ENCODE data around the gene EML4. TPM values are rescaled to one million over a fixed set of nuclear protein-coding genes. Genes with fewer than 3 reads are reported as not detected.

The EML4 gene
- total RNA-seq, 1 donor from 2014 or later, result 95.8 TPM

DNA sequence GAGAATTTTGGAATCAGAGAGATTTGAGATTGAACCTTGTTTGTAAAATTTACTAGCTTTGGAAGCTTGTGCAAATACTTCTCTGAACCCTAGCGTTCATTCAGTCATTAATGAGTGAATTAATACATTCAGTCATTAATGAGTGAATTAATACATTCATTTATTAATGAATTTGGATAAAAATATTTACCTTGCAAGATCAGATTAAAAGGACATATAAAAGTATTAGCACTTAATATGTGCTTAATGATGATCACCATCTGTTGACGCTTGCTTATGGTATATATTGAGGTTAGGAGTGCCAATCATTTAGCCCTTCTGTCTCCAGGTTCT lies 26.9 kb downstream of the EML4 start:
- POLR2A ChIA-PET, result interaction anchor here (0.6 to 0.9 kb wide), 3 partner anchors 26 to 94 kb away, joined by 3 to 4 read pairs (median 4); no protein-coding TSS in a partner anchor

DNA sequence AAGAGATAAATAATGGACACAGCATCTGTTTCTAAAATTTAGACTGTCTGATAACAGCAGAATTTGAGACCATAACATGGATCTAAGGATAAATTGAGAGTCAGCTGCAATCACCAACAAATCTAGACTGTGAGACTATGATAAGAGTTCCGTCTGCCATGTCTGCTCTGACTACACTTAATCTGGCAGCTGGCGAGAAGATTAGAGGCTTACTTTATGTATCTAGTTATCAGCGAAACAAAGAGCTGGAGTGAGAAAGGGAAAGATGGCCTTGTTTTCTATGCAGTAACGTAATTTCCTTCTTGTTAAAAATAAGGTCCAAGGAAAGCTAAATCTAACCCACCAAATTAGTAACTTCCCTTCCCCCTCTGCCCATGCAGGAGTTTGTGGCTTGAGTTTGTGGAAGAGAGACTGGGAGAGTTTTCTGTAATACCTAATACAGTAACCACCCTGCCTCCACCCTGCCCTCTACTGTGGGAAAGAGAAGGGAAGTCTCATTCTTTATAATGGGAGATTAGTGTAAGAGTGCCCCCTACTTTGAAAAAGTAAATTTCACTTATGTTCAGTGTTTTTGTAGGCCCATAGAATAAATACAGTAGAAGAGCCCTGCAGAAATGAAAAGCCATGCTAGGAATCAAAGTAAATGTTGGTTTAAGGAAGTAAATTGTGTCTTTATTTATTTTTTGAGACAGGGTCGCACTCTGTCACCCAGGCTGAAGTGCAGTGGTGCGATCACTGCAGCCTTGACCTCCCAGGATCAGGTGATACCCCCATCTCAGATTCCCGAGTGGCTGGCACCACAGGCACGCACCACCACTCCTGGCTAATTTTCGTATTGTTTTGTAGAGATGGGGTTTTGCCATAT lies 27.5 kb downstream of the EML4 start:
- Mint-ChIP-seq H3K9me3 (no peaks in the 10 kb centered on the region), H3K4me1 (peaks cover 77% of the 10 kb centered on the region), H3K27ac (peak overlapping the region; percentile 50), H3K36me3 (ENCODE audit: low read depth) (peaks cover 20% of the 10 kb centered on the region), H3K4me3 (peak overlapping the region; percentile 15), H3K27me3 (no peaks in the 10 kb centered on the region)
- CTCF ChIA-PET, result interaction anchor here (0.7 to 4.4 kb wide), 23 partner anchors 9 to 327 kb away, joined by 3 to 104 read pairs (median 5); no protein-coding TSS in a partner anchor
- ATAC-seq (ENCODE audit: low read depth), result peak; percentile 89
- POLR2A ChIA-PET, result interaction anchor here (0.6 to 0.9 kb wide), 4 partner anchors 26 to 100 kb away, joined by 3 to 4 read pairs (median 4); no protein-coding TSS in a partner anchor
- intact Hi-C loops (cut with micrococcal nuclease), result loop anchor here (1.0 to 10.0 kb wide), 7 partner anchors 8 to 327 kb away; no protein-coding TSS in a partner anchor
- TF ChIP-seq, protein P1, sequence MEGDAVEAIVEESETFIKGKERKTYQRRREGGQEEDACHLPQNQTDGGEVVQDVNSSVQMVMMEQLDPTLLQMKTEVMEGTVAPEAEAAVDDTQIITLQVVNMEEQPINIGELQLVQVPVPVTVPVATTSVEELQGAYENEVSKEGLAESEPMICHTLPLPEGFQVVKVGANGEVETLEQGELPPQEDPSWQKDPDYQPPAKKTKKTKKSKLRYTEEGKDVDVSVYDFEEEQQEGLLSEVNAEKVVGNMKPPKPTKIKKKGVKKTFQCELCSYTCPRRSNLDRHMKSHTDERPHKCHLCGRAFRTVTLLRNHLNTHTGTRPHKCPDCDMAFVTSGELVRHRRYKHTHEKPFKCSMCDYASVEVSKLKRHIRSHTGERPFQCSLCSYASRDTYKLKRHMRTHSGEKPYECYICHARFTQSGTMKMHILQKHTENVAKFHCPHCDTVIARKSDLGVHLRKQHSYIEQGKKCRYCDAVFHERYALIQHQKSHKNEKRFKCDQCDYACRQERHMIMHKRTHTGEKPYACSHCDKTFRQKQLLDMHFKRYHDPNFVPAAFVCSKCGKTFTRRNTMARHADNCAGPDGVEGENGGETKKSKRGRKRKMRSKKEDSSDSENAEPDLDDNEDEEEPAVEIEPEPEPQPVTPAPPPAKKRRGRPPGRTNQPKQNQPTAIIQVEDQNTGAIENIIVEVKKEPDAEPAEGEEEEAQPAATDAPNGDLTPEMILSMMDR (IDR thresholded peaks at IDR 0.05), result no peak
- no peak for DNase-seq

More for the DNA sequence above, 26.9 kb downstream of the EML4 start:
- no peaks in the 10 kb centered on the region for H3K9me3 Mint-ChIP-seq
- H3K36me3 Mint-ChIP-seq (ENCODE audit: low read depth), result peaks cover 22% of the 10 kb centered on the region
- ATAC-seq (ENCODE audit: low read depth), result no peak
- no peak overlapping the region for H3K4me3 Mint-ChIP-seq
- peaks cover 79% of the 10 kb centered on the region for H3K4me1 Mint-ChIP-seq
- no peak for DNase-seq
- no peaks in the 10 kb centered on the region for H3K27me3 Mint-ChIP-seq
- CTCF ChIA-PET, result interaction anchor here (0.7 to 4.4 kb wide), 23 partner anchors 9 to 326 kb away, joined by 3 to 104 read pairs (median 5); no protein-coding TSS in a partner anchor
- intact Hi-C loops (cut with micrococcal nuclease), result loop anchor here (1.0 to 10.0 kb wide), 7 partner anchors 8 to 327 kb away; no protein-coding TSS in a partner anchor
- TF ChIP-seq, protein P1 (IDR thresholded peaks at IDR 0.05), result no peak
- no peak overlapping the region for H3K27ac Mint-ChIP-seq

DNA sequence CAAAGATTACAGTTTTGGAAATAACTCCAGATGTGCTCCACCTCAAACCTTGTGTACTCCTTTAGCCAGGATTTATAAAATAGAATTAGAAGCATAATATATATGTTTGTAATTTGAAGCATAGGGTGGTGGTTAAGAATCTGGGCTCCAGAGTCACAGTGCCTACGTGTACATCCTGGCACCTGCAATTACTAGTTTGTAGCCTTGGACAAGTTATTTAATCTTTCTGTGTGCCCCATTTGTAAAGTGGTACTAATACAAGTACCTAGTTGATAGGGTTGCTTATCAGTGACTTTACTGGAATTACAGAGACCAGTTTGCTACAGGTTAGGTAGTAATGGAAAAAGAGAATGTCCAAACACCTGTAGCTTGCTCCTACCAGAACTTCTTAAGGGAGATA lies 28.6 kb downstream of the EML4 start:
- H3K4me3 Mint-ChIP-seq, result no peak overlapping the region
- POLR2A ChIA-PET, result interaction anchor here (1.3 kb wide), 1 partner anchor 613 kb away, joined by 4 read pairs; no protein-coding TSS in a partner anchor

DNA sequence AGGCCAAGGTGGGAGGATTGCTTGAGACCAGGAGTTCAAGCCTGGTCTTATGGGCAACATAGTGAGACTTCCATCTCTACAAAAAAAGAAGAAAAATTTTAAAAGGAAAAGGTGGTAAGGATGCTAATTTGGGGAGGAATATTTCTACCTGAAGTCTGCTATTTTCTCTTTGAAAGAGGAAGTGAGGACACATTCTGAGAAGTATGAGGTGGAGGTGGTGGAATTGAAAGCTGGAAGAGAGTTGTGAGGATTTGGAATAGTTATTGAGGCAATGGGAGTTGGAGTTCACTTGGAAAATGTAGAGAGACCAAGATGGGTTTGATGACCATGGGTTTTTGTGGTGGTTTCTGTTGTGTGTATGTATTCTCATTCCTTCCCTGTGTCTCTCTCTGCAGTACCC lies 29.3 kb downstream of the EML4 start:
- Mint-ChIP-seq H3K9me3 (no peaks in the 10 kb centered on the region), H3K4me1 (peaks cover 69% of the 10 kb centered on the region), H3K4me3 (no peak overlapping the region), H3K27me3 (no peaks in the 10 kb centered on the region), H3K36me3 (ENCODE audit: low read depth) (peaks cover 24% of the 10 kb centered on the region), H3K27ac (peak overlapping the region; percentile 59)
- ChIA-PET CTCF (interaction anchor here (0.7 to 4.6 kb wide), 4 partner anchors 17 to 329 kb away, joined by 3 to 32 read pairs (median 5); no protein-coding TSS in a partner anchor), POLR2A (interaction anchor here (1.3 kb wide), 1 partner anchor 612 kb away, joined by 4 read pairs; no protein-coding TSS in a partner anchor)
- intact Hi-C loops (cut with micrococcal nuclease), result loop anchor here (10.0 kb wide), 1 partner anchor 244 kb away; no protein-coding TSS in a partner anchor
- DNase-seq, result no peak
- TF ChIP-seq, protein P1 (IDR thresholded peaks at IDR 0.05), result no peak
- ATAC-seq (ENCODE audit: low read depth), result no peak

More for the DNA sequence above, 28.6 kb downstream of the EML4 start:
- Mint-ChIP-seq H3K9me3 (no peaks in the 10 kb centered on the region), H3K27me3 (no peaks in the 10 kb centered on the region), H3K36me3 (ENCODE audit: low read depth) (peaks cover 24% of the 10 kb centered on the region), H3K4me1 (peaks cover 75% of the 10 kb centered on the region), H3K27ac (no peak overlapping the region)
- ATAC-seq (ENCODE audit: low read depth), result no peak
- DNase-seq, result no peak
- CTCF ChIA-PET, result interaction anchor here (2.1 to 4.6 kb wide), 2 partner anchors 102 to 329 kb away, joined by 6 to 32 read pairs; no protein-coding TSS in a partner anchor
- TF ChIP-seq, protein P1 (IDR thresholded peaks at IDR 0.05), result no peak
- intact Hi-C loops (cut with micrococcal nuclease), result loop anchor here (2.0 to 10.0 kb wide), 3 partner anchors 41 to 243 kb away; no protein-coding TSS in a partner anchor

Measured in activated B cell treated with CpG ODN at 0.5 μM for 24 hours (primary cell).